ENCODE results near the gene AP1S3.

- TF ChIP-seq CTCF (IDR thresholded peaks at IDR 0.05): no peak
- no peak for TF ChIP-seq POLR2A (IDR thresholded peaks at IDR 0.05)
Measured at GRCh38 chr2:223880796-223881195, 43.4 kb upstream of the AP1S3 start.
